ENCODE results near the gene GBP1. TPM values are rescaled to one million over a fixed set of nuclear protein-coding genes. Genes with fewer than 3 reads are reported as not detected.

The GBP1 gene
- total RNA-seq, 1 donor from 2014 or later = 42.4 TPM

DNA sequence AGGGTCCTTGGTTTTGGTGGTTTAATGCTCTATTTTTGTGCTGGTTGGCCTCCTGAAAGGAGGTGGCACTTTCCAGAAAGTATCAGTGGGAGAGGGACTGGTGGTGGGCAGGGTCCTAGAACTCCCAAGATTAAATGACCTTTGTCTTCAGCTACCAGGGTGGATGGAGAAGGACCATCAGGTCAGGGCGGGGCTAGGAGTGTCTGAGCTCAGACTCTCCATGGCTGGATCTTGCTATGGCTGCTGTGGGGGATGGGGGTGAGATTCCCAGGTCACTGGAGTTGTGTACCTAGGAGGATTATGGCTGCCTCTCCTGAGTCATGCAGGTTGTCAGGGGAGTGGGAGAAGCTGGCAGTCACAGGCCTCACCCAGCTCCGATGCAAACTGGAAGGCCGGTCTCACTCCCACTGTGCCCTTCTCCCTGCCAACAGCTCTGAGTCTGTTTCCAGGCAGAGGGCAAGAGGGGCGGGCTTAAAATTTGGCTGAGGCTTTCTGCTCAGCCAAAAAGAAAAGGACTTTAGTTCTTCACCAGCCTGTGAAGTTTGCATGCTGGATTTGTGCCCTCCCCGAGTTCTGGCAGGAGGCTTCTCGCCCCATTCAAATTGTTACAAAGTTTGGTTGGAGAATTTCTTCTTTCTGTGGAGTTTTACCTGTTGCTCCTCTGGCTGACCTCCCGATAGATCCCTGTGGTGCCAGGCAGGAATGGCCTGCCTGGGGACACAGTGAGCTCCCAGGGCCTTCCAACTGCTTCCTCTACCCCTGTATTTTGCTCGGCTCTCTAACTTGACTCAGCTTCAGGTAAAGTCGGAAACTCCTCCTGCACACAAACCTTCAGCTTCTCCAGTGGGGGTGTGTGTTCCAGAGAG lies 59.5 kb downstream of the GBP1 start:
- no peak for DNase-seq

Small RNA genes lying within 50 kb of the gene (small RNA-seq; reads per million reads assigned to genes)
- not detected for gene RF00019 (ENCODE audit: low replicate concordance)

Other genes starting within 250 kb of the GBP1 start
- 50.5 TPM for gene GTF2B, start 173.6 kb downstream of the GBP1 start, total RNA-seq
- gene KYAT3, start 72.6 kb downstream of the GBP1 start, total RNA-seq = 18.8 TPM
- gene RBMXL1, start 72.6 kb downstream of the GBP1 start, total RNA-seq = 15.6 TPM
- gene GBP3, start 42.3 kb downstream of the GBP1 start, total RNA-seq = 7.2 TPM
- gene GBP2, start 60.9 kb upstream of the GBP1 start, total RNA-seq = 15.4 TPM
- not detected for gene GBP7, start 110.8 kb upstream of the GBP1 start, total RNA-seq
- gene GBP4, start 133.7 kb upstream of the GBP1 start, total RNA-seq = 1.6 TPM
- 1.4 TPM for gene GBP5, start 207.7 kb upstream of the GBP1 start, total RNA-seq